SW480 (cell line): Measurements from ENCODE around the gene KLF7.

Experiments
- DNase-seq: peaks from one replicate; pipeline ENCODE4 v3.0.0-alpha.2; 2016; ENCODE audit warnings: low spot score

KLF7 gene

DNA sequence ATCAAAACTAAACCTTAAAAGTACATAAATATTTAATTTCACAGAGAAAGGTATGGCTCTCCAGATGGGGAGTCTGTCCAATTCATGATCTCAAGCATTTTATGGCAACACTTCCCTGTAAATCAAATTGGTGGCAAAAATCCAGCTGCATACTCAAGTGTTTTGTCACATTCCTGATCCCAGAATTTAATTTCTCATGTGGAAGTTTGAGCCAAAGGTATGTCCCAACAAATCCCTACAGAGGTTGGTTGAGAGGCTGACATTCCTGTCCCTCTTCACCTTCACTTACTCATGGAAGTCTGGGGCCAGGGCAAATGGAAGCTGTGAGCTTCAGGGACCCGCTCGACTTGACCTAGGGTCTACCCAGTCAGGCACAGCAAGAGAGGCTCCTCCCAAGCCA lies 17.7 kb downstream of the KLF7 start:
- DNase-seq, result no peak

DNA sequence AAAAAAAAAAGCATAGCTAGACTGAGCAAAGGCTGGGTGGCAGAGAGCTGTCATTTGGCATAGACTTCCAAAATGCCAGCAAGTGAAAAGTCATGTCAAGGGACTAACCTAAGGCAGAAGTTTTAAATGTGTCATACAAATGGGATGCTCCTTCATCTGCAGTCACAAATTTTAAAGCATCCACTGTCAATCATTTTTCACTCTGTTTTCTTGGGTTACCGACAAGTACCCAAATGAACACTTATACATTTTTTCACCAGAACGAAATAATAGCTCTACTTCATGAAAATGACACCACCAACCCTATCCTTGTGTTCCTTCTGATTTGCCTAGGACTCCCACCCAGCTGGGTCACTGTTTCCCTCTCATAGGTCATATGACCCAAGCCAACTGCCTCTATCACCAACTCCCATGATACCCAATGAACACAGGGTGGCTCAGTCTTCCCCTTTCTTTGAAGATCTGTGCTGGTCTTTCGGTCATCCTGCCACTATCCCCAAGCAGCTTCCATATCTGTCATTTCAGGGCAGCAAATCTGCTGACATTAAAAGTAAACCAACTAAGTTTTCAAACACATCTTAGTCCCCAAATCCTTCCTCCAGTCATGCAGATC lies 21.5 kb downstream of the KLF7 start:
- DNase-seq, result no peak

DNA sequence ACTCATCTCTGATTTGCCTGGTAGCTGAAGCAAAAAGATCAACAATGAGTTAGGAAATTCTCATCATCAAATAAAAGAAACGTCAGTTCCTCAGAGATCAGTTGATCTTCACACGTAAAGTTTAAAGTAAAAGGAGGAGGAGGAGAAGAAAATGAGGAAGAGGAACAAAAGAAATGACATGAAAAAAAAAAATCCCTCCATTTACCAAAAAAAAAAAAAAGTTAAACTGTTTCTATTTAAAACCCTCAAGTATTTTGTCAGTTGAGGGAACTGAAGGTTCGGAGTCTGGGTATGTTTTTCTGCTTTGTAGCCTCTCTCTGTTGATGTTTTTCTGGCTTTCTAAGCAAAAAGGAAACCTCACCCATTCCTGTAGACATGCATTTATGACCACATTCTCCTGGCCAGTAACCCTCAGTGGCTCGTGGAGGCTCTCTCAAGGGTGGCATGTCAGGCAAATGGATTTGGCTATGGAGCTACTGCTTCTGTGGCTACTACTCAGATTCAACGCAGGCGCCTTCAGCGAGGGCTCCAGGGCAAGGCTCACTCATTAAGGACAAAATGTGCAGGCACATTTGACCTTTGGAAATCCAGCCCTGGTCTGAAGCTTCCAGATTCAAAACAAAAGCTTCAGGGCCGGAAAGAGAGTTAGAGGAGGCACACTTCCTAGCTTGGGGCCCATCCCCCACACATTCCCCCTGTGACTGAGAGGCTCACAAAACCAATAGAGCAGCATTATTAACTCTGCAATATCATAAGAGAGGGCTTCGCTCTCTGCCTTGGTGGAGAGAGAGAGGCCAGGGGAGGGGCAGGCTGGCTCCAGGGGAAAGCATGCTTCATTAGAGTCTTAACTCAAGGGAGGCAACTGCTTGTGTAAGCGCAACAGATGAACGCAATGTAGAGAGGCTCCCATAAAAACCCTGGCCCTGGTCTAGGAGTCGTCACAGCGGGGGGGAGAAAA lies 22.3 kb downstream of the KLF7 start:
- DNase-seq, result no peak

DNA sequence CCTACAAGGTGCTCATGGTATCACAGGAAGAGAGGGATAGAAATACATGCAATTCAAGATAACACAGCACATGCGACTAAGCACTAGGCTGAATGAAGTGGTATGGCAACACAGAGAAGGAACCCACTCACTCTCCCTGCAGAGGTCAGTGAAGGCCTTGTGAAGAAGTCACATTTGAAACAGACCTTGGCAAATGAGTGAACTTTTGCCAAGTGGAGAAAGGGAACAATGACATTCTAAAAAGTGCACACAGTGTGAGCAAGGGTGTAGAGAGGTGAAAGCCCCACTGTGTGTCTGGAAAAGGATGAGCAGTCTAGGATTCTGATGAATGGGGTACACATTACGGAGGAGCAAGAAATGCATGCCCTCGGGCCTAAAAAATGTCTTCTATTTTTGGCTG lies 23.3 kb downstream of the KLF7 start:
- DNase-seq, result no peak

DNA sequence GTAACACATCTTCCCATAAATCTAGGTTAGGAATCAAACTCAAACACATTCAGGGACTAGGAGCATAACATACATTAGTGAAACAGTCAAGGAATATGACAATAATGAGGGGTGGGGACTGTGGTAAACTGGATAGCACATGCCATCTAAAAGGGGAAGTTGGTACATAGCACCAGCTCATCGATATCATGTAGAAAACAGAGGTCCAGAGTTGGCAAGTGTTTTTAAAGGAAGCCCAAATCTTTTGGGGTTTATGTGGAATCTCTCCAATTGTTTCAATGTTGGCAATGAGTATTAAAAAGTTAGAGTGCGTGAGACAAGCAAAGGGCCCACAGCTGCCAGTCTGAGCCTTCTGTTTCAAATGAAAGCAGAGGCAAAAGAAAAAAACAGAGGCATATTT lies 24.4 kb downstream of the KLF7 start:
- no peak for DNase-seq

DNA sequence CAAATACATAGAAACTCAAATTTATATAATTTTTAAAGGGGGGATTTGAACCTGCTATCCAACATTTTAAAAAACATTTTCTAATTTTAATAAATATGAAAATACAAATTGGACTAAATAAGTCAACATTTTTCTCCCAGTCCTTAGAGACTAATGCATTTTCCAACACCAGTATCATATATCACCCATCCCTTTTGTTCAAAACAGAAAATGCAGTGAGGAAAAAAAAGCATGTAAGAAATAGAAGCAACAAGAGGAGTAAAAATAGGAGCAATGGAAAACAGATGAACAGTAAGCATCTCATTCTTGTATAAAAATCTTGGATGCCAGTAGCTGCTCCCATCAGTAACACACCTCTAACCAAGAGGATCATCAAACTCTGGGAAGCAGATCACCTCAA lies 25.5 kb downstream of the KLF7 start:
- DNase-seq, result no peak

DNA sequence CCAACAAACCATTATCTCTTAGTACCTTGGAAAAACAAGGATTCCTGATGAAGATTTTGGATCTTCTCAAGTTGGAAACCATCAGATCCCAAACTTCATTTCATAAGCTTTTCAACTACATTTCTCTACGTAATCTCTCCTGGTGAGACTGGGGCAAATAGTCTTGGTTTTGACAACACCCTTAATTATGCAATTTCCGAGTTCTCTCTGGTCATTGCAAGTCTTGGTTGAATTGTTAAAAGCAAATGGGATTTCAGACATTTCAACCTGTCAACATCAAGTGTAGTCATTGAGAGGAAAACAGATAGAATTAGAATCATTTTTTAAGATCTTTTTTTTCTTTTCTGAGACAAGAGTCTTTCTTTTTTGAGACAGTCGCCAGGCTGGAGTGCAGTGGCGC lies 26.2 kb downstream of the KLF7 start:
- no peak for DNase-seq

DNA sequence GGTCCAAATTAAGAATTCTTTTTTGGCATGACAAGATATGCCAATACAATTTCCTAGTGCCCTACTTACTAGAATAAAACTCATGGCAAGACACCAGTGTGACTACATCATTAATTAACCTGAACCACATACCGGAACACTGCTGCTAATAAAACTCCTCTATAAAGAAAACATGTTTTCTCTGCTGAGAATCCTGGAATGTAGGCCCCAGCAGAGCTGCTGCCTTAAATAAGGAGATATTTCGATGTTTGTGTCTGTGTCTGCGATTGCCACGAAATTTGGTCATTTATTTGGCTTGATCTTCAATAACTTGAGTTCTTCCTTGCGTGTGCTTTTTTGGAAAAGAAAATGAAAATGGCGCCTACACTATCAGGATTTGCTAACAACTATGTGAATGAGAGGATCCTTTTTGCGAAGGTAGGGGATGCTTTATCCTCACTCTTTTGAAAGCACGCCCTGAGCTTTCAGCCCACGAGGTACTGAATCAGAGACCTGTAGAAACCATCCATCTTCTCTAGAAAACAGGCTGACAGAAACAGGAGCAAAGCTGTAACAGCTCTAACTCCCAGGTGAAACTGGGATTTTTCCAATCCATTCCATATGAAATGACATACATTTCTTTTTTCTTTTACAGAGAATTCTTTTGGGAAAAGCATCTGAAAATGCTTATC lies 27.0 kb downstream of the KLF7 start:
- no peak for DNase-seq

DNA sequence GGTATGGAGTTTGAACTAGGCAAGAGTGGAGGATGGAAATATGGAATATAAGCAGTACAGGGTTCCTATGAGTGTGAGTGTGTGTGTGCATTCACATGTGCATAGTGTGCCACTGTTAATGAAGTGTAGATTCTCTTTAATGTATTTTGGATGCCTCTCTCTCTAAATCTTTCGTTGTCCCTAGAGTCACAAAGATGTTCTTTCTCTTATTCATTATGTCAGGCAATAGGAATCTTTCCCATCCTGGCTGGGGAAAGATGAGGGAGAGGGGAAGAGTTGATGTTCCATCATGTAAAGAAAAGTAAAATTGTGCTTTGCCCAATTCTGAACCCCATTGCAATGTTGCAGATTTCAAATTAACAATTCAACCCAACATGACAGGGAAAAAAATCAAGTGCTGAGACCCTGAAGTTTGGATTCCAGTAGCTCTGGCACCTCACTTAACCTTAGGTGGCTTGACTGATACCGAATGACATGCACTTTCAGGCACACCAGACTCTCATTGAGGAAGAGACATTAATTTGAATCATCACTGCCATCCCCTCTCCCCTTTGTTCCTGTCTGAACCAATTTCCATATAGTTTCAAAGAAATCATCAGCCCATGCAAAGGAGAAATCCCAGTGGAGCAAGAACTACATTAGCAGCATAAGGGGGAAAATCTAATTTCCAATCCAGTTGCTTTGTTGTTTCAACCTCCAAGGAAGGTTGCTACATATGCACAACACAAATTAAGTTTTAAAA lies 28.0 kb downstream of the KLF7 start:
- DNase-seq, result no peak

DNA sequence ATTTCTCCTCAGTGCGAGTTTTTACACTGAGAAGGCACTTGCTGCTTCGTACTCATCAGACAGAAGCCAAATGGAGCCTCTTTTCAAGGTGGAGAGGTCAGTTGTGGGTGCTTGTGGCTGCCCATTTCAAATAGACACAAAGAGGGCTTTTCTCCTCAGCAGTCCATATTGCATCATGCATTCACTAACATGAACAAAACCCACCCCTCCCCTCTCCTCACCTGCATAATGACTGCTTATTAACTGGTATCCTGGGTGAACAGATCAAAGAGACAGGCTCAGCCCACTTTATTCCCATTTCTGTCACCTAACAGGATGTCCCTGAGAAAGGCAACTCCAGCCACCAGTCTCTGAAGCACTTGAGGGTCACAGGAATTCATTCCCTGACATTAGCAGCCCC lies 28.9 kb downstream of the KLF7 start:
- DNase-seq, result peak; percentile 82

DNA sequence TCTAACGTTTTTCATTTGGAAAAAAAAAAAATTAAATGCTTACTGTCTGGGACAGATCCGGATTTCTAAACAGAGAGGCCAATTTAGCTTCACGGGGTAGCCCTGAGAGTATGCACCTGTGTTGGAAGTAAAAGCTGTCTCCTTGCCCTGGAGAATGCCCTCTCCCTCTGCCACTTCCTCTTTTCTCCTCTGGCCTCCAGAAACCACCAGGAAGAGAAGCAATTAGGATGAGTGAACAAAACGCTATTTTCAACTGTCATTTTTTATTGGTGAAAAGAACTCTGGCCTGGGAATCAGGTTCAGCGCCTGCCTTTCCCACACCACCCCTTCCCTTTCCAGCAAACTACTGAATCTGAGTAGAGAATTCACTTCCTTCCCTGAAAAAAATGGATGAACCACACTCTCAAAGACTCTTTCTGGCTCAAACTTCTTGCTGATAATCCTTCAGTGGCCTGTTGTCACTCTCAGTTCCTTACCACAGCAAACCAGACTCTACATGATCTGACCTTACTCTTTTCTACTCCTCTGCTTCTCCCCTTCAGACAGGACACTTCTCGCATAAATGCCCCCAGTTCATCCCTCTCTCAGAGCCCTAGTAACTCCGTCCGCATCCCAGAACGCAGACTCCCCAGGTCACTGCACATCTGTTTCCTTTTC lies 29.8 kb downstream of the KLF7 start:
- DNase-seq, result no peak

DNA sequence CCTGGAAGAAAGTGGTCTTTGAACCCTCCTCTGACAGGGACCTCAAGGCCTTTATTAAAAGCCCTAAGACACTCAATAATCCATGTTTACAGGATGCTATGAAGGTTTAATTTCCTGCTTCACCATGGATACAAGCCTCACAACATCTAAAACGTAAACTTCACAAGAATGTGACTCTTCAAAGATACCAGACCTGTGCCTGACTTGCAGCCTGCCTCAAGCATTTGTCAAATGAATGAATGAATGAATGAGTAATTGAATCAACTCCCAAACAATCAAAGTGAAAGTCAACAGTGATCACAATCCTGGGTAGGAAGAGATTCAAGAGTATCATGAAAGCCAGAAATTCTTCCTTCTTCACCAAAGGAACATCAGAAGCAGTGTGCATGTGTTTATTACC lies 30.4 kb downstream of the KLF7 start:
- no peak for DNase-seq

DNA sequence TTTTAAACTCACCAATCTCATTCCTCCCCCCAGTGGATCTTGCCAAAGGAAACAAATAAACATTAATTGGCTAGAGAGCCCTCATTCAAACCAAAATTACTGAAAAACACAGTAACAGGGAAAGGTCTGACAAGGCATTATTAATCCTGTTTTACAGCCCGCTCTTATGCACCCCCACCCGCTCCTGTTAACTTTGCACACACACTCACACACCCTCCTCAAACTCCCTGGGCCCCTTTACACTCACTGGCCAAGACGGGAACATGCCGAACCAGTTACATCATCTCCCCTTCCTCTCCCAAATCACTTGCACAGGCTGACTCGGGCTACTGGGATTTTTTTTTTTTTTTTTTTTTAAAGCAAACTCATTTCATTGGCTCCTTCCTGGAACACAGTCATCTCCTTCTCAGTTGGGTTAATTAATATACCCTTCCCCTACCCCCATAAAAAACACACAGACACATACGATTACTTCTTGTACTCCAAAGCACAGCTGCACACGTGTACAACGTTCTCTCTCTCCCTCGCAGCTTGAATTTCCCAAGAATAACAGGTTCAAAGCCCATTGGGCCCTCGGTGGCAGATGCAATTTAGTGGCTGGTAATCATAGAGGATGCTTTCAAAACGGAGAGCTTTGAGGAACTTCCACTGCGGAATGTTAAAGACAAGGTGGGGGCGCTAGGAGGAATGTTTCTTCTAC lies 31.8 kb downstream of the KLF7 start:
- peak; percentile 14 for DNase-seq

DNA sequence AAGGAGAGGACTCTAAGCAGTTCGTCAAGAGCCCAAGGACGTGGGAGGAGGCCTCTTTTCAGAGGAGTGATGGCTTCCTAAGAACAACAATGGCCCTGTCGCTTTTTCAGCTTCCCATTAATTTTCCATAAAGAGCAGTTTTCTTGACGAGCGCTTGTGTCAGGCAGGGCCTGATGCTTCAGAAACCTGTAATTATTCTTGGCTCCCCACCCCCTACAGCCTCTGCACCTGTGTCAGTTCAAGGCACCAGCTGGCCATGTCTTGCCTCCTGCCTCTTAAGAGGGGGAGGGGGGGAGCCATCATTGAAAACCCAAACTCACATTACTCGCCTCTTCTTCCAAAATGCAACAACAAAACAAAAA lies 32.3 kb downstream of the KLF7 start:
- DNase-seq, result no peak

DNA sequence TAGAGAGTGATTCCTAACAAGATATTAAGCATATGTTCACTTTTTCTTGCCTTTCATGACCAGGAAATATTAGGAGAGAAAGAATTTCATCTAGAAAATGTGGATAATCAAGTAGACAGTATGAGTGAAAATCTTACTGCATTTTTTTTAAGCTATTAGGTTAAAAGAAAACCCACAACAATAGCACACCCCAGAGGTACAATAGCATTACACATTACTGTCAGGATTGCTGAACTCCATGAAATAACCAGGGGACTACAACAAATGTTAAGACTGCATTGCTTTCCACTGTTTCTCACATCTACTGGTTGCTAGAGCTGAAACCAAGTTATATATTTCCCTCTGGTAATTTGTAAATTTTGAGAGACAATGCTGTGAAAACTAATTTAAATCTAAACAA lies 33.7 kb downstream of the KLF7 start:
- DNase-seq, result no peak

DNA sequence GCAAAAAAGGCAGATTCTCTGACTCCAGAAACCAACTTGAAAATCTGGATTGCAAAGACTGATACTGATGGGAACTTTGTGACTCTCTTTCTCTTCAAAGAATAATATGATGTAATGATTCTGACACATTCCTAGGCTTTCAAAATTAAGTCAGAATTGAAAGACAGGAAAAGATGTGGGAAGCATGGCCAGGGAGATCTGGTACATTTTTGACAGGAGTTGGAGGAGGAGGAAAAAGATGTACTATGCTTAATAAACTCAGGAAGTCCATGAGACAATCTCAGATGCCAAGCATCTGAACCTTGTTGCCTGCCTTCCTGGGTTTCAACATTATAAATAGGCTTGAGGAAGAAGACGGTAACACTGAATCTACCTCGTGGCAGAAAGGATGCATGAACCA lies 34.2 kb downstream of the KLF7 start:
- DNase-seq, result no peak

DNA sequence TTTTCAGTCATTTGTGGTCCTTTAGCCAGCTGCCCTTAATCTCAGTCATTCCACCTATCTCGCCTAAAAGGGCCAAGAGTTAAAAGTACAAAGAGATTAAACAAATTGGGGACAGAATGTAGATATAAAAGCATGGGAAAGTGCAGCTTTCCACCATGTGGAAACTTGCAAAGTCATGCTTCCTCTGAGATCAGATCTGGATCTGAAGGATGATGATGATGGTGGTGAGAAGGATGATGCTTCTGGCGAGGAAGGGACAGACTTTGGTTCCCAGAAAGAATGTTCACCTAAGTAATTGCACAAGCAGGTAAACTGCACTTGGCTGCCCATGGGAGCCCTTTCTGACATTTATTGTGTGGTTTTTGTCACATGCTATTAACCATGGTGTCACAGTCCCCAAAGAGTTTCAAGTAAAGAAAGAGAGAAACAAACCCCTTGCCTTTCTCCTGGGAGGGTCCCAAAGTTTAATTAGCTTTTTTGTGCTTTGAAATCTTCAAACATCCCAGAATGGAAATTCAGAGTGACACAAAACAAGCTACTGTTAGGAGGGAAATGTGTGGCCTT lies 34.7 kb downstream of the KLF7 start:
- DNase-seq, result no peak

DNA sequence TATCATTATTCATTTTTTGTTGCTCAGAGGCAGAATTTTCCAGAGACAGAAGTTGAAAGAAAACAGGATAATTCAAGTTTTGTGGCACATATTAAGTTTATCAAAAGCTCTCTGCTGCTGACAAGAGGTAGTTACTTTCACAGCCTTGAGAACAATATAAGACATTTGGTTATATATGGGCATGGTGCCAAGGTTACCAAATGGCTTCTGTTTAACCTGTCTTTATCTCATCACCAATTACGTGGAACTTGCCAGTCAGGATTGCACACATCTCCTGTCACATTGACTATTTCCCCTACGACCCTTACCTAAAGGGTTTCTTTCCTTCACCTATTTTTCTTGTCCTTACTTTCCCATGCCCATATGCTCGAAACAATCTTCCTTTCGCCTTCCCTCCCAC lies 35.9 kb downstream of the KLF7 start:
- no peak for DNase-seq

DNA sequence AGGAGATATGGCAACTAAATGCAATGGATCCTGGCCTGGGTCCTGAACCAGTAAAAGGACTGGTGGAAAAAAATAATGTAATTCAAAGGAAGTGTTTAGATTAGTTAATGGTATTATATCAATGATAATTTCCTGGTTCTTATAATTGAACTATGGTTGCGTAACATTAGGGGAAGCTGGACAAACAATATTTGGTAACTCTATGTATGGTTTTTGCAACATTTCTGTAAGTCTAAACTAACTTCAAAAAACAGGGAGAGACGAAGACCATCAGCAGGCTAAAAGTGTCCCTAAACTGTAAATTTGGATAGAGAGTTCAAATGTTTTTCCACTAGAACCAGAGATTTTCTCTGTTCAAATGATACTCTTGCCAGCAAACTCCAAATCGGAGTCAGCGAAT lies 36.9 kb downstream of the KLF7 start:
- no peak for DNase-seq

DNA sequence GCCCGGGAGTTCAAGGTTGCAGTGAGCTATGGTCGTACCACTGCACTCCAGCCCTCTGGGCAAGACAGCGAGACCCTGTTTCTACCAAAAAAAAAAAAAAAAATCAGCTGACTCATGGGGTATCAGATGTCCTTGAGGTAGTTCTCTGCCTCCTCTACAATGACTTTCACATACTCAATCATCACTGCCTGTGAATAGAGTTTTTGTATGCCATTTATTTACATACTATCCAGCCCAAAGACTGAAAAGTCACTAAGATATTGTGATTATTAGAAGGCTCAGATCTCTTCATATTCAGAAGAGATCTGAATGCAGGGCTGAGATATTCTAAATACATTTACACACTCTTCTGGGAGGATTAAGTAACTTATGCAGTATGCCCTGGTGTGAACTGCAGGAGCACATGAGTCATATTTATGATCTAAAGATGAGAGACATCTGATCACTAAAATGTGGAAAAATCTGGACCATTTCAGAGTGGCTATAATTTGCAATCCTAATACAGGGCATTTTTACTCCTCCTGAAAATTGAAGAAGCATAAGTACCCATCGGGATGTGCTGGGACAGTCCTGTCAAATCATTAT lies 38.9 kb downstream of the KLF7 start:
- no peak for DNase-seq
